Left renal cortex interstitium (tissue), 4 donors: ENCODE data around the gene OR2AK2. TPM values are rescaled to one million over a fixed set of nuclear protein-coding genes. Genes with fewer than 3 reads are reported as not detected.

Experiments
- polyA plus RNA-seq, 4 donors: library from polyadenylated mRNA; unstranded; fragments of 120-200 nt; gene quantifications; one replicate each; pipeline ENCODE4 v1.2.1, GENCODE V29; 2013; ENCODE audit not compliant: insufficient read length in 4 of 4

OR2AK2 gene
- polyA plus RNA-seq, 4 donors = not detected

Other genes starting within 250 kb of the OR2AK2 start
- not detected for gene OR6F1, start 248.6 kb upstream of the OR2AK2 start, polyA plus RNA-seq
- not detected for gene OR14K1, start 226.6 kb upstream of the OR2AK2 start, polyA plus RNA-seq
- not detected for gene OR14A2, start 217.1 kb upstream of the OR2AK2 start, polyA plus RNA-seq
- gene OR1C1, start 204.7 kb upstream of the OR2AK2 start, polyA plus RNA-seq = under 1 TPM in 1 of 4 donors, not detected in 3; 0.08 TPM
- not detected for gene OR14A16, start 141.1 kb upstream of the OR2AK2 start, polyA plus RNA-seq
- not detected for gene OR11L1, start 123.3 kb upstream of the OR2AK2 start, polyA plus RNA-seq
- 1 to 10 TPM; 1.2 to 1.7 (median 1.7) TPM for gene TRIM58, start 108.0 kb upstream of the OR2AK2 start, polyA plus RNA-seq
- under 1 TPM; 0.14 to 0.36 (median 0.24) TPM for gene OR2W3, start 69.6 kb upstream of the OR2AK2 start, polyA plus RNA-seq
- gene OR2T8, start 45.0 kb upstream of the OR2AK2 start, polyA plus RNA-seq = not detected
- gene OR2AJ1, start 40.3 kb upstream of the OR2AK2 start, polyA plus RNA-seq = not detected
- not detected for gene OR2L8, start 16.4 kb upstream of the OR2AK2 start, polyA plus RNA-seq
- not detected for gene OR2L5, start 48.4 kb downstream of the OR2AK2 start, polyA plus RNA-seq
- under 1 TPM; 0.05 to 0.14 (median 0.08) TPM for gene OR2L2, start 64.8 kb downstream of the OR2AK2 start, polyA plus RNA-seq
- gene OR2L3, start 81.6 kb downstream of the OR2AK2 start, polyA plus RNA-seq = not detected
- under 1 TPM in 1 of 4 donors, not detected in 3; 0.10 TPM for gene OR2L13, start 130.0 kb downstream of the OR2AK2 start, polyA plus RNA-seq
- not detected for gene OR2M5, start 179.9 kb downstream of the OR2AK2 start, polyA plus RNA-seq
- gene OR2M2, start 209.6 kb downstream of the OR2AK2 start, polyA plus RNA-seq = not detected
- under 1 TPM in 3 of 4 donors, not detected in 1; 0.02 to 0.08 (median 0.03) TPM for gene OR2M3, start 232.0 kb downstream of the OR2AK2 start, polyA plus RNA-seq